Activated CD4-positive, CD25-positive, alpha-beta regulatory T cell treated with anti-CD3 and anti-CD28 coated beads, Interleukin-2, amount 50 U/mL, for 16 hours (primary cell): Measurements from ENCODE around the gene BCAR1.

Source experiments
- DNase-seq: peaks from one replicate; pipeline ENCODE4 v3.0.0-alpha.2; 2020; ENCODE audit warnings: low read depth, low spot score

The BCAR1 gene

GRCh38 chr16:75239542-75240122 lies 11.8 kb downstream of the BCAR1 start:
- no peak for DNase-seq

DNA sequence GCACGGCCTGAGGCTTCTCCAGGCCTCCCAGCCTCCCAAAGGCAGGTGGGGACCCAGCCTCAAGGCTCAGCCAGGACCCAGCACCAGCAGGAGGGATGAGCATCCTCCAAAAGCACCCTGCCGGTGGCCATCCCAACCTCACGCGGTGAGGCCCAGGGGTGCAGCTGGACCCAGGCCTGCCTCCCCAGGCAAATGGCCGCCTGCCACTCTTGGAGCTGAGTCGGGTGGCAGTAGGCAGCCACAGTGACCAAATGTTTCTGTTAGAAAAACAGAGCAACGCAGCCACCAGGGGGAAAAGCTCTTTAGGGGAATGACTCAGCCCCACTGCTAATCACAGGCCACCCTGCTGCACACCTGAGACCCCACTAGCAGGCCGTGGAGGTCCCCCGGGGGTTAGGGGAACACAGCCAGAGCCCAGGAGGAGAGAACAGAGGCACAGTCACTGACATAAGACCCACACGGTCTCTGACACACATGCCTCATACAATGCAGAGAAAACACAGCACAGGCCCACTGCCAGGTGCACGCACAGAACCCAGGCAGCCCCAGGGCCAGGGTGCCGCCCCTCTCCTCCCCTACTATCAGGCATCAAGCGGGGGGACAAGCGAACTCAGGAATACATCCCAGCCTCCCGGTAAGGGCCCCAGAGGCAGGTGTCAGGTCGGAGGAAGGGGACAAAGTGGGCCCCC lies 12.4 kb downstream of the BCAR1 start:
- DNase-seq, result no peak

GRCh38 chr16:75238132-75238852 lies 13.1 kb downstream of the BCAR1 start:
- no peak for DNase-seq

GRCh38 chr16:75237398-75238131 lies 13.9 kb downstream of the BCAR1 start:
- no peak for DNase-seq

- DNase-seq, result no peak
These were observed 14.6 kb downstream of the BCAR1 start for GRCh38 chr16:75236736-75237397.

GRCh38 chr16:75236232-75236631 lies 15.2 kb downstream of the BCAR1 start:
- no peak for DNase-seq

DNA sequence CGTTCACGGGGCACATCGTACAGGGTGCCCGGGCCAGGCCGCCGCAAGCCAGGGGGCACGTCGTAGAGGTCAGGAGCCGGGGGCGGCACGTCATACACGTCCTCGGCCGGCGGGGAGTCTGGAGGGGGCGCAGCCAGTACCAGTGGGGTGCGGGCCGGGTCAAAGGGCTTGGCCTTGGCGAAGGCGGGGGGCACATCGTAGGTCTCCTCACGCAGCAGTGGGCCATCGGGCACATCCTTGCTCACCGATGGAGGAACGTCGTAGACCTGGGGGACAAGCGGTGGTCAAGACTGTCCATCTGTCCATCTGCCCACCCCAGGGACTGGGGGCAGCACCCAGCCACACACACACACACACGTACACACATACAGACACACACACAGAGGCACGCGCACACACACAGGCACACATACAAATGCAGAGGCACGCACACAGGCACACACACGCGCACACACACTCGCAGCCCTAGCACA lies 15.7 kb downstream of the BCAR1 start:
- DNase-seq, result no peak

DNA sequence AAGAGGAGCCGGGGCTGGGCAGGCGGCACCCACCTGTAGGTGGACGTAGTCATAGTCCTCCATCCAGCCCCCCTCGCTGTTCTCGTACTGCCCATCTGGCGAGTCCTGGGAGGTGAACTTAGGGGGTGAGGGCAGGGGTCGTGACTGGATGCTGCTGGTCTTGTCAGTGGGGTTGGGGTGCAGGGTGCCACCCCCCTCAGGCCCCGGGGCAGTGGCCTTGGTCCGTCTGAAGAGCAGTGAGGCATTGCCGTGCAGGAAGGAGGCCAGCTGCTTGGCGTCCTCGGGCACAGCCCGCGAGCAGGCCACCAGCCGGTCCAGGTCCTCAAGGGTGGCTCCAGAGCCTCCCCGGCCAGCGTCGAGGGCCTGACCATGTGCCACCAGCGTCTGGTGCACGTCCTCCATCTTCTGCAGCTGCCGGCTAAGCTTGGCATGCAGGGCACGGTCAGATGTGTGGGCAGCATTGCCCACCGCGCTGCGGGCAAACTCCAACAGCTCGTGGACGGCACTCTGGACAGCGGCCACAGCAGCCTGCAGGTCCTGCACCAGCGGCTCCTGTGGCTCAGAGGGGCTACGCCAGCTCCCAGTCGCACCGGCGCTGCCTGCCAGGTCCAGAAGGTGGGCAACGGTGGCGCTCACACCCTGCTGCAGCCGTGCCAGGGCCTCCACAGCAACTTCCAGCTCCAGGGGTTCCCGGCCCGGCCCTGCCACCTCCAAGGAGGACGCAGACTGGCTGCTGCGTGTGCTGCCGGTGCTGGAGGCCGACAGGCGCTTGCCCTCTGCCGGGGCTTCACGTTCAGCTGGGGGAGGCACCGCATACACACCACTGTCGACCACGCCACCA lies 16.3 kb downstream of the BCAR1 start:
- DNase-seq, result no peak

- DNase-seq, result no peak
These were observed 17.8 kb downstream of the BCAR1 start for GRCh38 chr16:75233611-75233938.

- DNase-seq, result no peak
These were observed 19.9 kb downstream of the BCAR1 start for GRCh38 chr16:75231570-75231969.

DNA sequence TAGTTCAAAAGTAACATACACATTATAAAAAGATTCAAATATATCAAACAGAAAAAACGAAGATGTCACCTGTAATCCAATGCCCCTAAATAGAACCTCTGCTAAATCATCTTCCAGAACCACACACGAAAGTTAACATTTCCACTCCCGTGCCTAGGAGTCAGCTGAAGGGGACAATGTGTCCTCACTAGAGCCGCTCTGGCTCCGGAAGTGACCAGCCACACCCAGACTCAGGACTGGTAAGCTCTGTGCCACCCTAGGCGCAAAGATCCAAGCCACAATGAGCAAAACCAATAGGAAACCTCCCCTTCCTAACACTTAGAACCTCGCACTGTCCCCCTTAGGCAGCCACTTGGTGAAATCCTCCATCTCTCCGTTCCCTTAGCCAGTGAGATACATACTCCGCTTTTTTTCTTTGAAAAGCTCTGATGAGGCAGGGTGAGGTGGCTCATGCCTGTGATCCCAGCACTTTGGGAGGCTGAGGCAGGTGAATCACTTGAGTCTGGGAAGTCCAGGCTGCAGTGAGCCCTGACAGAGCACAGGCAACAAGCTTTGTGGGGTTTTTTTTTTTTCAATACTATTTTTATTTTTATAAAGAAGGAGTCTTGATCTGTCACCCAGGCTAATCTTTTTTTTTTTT lies 20.8 kb downstream of the BCAR1 start:
- DNase-seq, result no peak

DNA sequence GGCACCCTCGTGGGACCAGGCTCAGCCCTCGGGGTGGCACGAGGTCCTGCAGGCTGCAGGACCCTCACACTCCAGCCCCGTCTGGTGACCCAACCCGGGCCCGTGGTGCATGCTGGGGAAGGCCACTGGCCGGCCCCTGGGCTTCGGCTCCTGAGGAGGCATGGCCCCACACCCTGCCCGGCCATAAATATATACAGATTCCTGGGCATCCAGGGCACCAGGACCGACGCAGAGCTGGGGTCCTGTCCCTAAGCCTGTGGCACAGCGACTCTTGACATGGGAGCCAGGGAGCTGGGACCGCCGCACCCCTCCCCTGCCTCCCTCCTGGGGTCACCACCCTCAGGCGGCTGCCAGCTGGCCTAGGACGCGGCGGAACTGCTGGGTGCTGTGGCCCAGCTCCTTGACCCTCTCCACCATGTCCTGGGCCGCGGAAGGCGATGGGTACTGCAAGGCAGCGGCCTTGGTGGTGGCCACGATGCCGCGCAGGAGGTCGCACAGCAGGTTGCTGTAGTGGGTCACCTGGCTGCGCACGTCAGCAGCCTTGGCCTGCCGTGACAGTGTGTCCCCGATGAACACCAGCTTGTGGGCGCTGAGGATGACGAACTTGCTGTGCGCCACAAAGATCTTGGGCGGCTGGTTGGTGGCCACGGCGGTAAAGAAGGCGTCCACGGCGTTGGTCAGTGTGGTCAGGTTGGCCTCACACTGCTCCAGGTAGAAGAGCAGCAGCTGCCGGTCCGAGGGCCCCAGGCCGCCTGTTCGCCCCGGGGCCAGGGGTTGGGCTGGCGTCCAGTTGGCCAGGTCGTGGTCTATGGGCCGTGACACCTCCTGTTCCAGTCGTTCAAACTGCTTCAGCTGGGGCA lies 22.0 kb downstream of the BCAR1 start:
- no peak for DNase-seq

- no peak for DNase-seq
These were observed 23.1 kb downstream of the BCAR1 start for GRCh38 chr16:75228143-75228976.

- DNase-seq, result no peak
These were observed 23.9 kb downstream of the BCAR1 start for GRCh38 chr16:75227361-75228142.

DNA sequence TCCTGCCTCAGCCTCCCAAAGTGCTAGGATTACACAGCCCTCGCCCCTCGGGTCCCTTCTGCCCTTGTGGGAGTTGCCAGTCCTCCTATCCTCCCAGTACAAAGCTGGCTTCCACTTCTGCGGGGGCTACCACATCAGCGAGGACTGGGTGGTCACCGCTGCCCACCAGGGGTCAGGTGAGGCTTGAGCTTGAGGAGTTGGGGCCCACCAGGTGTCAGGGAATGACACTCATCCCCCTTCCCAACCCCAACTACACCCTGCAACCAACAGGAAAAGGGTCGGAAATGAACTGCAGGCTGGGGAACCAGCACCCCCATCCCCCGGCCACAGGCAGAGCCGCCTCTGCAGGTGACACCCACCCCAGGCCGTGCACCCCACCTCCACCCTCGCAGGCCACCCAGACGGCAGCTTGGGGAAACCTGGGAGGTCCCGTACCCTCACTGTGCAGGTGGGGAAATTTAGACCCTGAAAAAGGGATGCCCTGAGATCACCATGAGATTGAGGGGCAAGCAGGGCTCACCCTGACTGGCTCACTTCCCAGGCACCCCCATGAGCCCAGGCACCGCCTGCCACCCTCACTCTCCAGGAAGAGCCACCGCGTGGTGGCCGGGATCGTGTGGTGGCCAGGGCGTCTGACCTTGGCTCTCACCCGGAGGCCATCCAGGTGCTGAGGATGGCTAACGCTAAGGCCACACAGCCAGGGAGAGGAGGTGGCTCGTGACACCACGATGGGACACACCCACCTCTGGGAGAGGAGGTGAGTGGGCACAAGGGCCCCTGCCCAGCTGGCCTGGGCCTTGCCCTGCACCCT lies 24.7 kb downstream of the BCAR1 start:
- no peak for DNase-seq

DNA sequence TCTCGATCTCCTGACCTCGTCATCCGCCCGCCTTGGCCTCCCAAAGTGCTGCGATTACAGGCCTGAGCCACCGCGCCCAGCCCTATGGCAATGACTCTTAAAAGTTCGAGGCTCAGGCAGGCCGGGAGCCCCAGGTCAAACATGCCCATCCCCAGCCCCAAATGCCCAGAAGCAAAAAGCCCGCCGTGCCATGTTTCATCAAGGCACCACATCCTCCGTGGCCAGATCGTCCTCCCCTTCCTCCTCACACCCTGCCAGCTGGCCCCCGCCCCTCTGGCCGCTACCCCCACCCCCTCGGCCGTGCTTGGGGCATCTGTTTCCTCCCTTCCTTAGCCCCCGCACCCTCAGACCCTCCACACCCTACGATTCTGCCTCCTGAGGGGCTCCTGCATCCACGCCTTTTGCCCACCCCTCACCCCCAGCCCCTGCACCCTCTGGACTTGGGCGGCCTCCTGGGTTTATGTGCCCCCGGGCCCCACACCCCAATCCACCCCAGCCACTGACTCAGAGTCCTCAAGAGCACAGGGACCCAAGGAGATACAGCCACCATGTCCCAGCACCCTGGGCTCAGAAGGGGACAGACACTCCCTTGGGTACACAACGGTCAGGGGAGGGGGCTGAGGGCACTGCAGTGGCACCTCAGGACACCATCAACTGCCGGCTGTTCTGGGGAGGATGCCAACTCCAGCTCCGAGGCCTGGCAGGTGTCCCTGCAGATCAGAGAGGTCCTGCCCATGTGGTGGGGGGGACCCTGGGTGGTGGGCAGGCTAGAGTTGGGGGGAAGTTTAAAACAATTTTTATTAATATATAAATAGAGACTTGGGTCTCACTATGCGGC lies 25.5 kb downstream of the BCAR1 start:
- DNase-seq, result no peak
